A549 (cell line): Measurements from ENCODE around the gene CAPN8. TPM values are rescaled to one million over a fixed set of nuclear protein-coding genes. Genes with fewer than 3 reads are reported as not detected.

Experiments
- ATAC-seq, 2 experiments: fragments of 200-7000 bp in 1 of 2; fragments of >200 bp in 1 of 2; cut with Nextera tagmentation in 1 of 2; cut with Tn5 transposase in 1 of 2; 3 replicates each; pipeline versions ENCODE4 v1.8.0 to v1.9.1; 2018 to 2020; ENCODE audit warnings: mild to moderate bottlenecking in 1 of 2, moderate library complexity in 1 of 2
- CTCF ChIA-PET: fragments of 300-600 bp; sonication (Branson Sonifier 250); formaldehyde crosslinking; extraction: SDS; loops from one replicate; lab custom pipeline; 2021; ENCODE audit warnings: antibody characterized with exemption, inconsistent platforms; lab: Yijun Ruan, JAX
- POLR2A ChIA-PET: fragments of 350-600 bp; formaldehyde crosslinking; extraction: SDS; loops from one replicate; lab custom pipeline; 2021; ENCODE audit warnings: antibody characterized with exemption, inconsistent platforms; lab: Yijun Ruan, JAX
- DNase-seq, 2 experiments: peaks; one replicate each; pipeline versions ENCODE4 v3.0.0 to v3.0.0-alpha.2; 2011 to 2016; ENCODE audit warnings: low read depth in 1 of 2, low spot score in 1 of 2
- FAIRE-seq: peaks from 2 replicates; lab custom pipeline; 2011; peaks lifted over from hg19 to GRCh38; lab: Jason Lieb, UNC
- H3K27ac ChIP-seq, 2 experiments: fragments of >200 bp; sonication (Bioruptor Twin); formaldehyde crosslinking; 3 replicates each; pipeline ENCODE4 v1.5.1; 2016 to 2017
- H3K4me1 ChIP-seq: fragments of >200 bp; sonication (Bioruptor Twin); formaldehyde crosslinking; 3 replicates; pipeline ENCODE4 v1.6.1; 2016
- H3K4me2 ChIP-seq: fragments of >200 bp; sonication (Bioruptor Twin); formaldehyde crosslinking; 3 replicates; pipeline ENCODE4 v1.6.1; 2016
- H3K4me3 ChIP-seq: fragments of >200 bp; sonication (Bioruptor Twin); formaldehyde crosslinking; 3 replicates; pipeline ENCODE4 v1.5.1; 2016
- H3K9me3 ChIP-seq: fragments of >200 bp; sonication (Bioruptor Twin); formaldehyde crosslinking; 3 replicates; pipeline ENCODE4 v1.6.1; 2016
- BHLHE40 ChIP-seq: IDR thresholded peaks from 2 replicates; pipeline ENCODE4 v1.6.1; 2012; ENCODE audit warnings: low read depth, low read length, inconsistent platforms
- CEBPB ChIP-seq, 2 experiments: fragments of >200 bp in 1 of 2; sonication (Bioruptor Twin) in 1 of 2; formaldehyde crosslinking in 1 of 2; IDR thresholded peaks; 2 replicates each; pipeline ENCODE4 v1.6.1; 2012 to 2016
- E2F6 ChIP-seq: IDR thresholded peaks from 2 replicates; pipeline ENCODE4 v1.6.1; 2012; ENCODE audit warnings: low read depth, borderline replicate concordance
- EHMT2 ChIP-seq: fragments of 200-600 bp; sonication (generic); IDR thresholded peaks from 2 replicates; pipeline ENCODE4 v1.6.1; 2016; ENCODE audit warnings: antibody characterized with exemption, low read depth, mild to moderate bottlenecking, moderate library complexity
- EP300 ChIP-seq, 2 experiments: fragments of >200 bp; sonication (Bioruptor Twin); formaldehyde crosslinking; IDR thresholded peaks; 2 replicates in 1 of 2; 3 replicates in 1 of 2; pipeline ENCODE4 v1.6.1; 2016 to 2017
- FOSL2 ChIP-seq, 2 experiments: fragments of 450-650 bp in 1 of 2; fragments of >200 bp in 1 of 2; sonication (Bioruptor Twin) in 1 of 2; formaldehyde crosslinking; IDR thresholded peaks; 2 replicates each; pipeline versions ENCODE4 v1.5.0 to v1.6.1; 2016 to 2020; ENCODE audit warnings: mild to moderate bottlenecking in 1 of 2, moderate library complexity in 1 of 2
- FOXS1 ChIP-seq: fragments of 250-450 bp; sonication (Bioruptor Pico); IDR thresholded peaks from 2 replicates; pipeline ENCODE4 v1.5.0; 2020; ENCODE audit warnings: mild to moderate bottlenecking, moderate library complexity
- HDAC2 ChIP-seq: fragments of 200-600 bp; sonication (generic); IDR thresholded peaks from 2 replicates; pipeline ENCODE4 v1.6.1; 2016
- HEYL ChIP-seq: fragments of 250-450 bp; sonication (Bioruptor Pico); IDR thresholded peaks from 2 replicates; pipeline ENCODE4 v1.8.0; 2021; ENCODE audit warnings: mild to moderate bottlenecking, moderate library complexity
- HMGXB4 ChIP-seq: fragments of 250-450 bp; sonication (Bioruptor Pico); IDR thresholded peaks from 2 replicates; pipeline ENCODE4 v1.5.0; 2021; ENCODE audit warnings: mild to moderate bottlenecking, moderate library complexity, borderline replicate concordance
- HOXB13 ChIP-seq: fragments of 250-450 bp; sonication (Bioruptor Pico); IDR thresholded peaks from 2 replicates; pipeline ENCODE4 v1.5.0; 2020; ENCODE audit warnings: low read depth, mild to moderate bottlenecking, moderate library complexity
- JUN ChIP-seq, 2 experiments: fragments of >200 bp; sonication (Bioruptor Twin); formaldehyde crosslinking; IDR thresholded peaks; 2 replicates in 1 of 2; 3 replicates in 1 of 2; pipeline ENCODE4 v1.6.1; 2016 to 2017
- JUNB ChIP-seq: fragments of >200 bp; sonication (Bioruptor Twin); formaldehyde crosslinking; IDR thresholded peaks from 2 replicates; pipeline ENCODE4 v1.6.1; 2016
- KDM1A ChIP-seq: fragments of 200-600 bp; sonication (generic); IDR thresholded peaks from 2 replicates; pipeline ENCODE4 v1.6.1; 2016; ENCODE audit warnings: low read depth, mild to moderate bottlenecking
- KDM5A ChIP-seq: fragments of 200-600 bp; sonication (generic); IDR thresholded peaks from 2 replicates; pipeline ENCODE4 v1.6.1; 2016; ENCODE audit warnings: antibody characterized with exemption, mild to moderate bottlenecking
- NFE2L2 ChIP-seq: fragments of 150-350 bp; conservative IDR thresholded peaks from 2 replicates; pipeline ENCODE4 v1.6.1; 2014; ENCODE audit warnings: low read length
- NR3C1 ChIP-seq: fragments of >200 bp; sonication (Bioruptor Twin); formaldehyde crosslinking; IDR thresholded peaks from 3 replicates; pipeline ENCODE4 v1.6.1; 2017
- POLR2AphosphoS2 ChIP-seq: conservative IDR thresholded peaks from 2 replicates; pipeline ENCODE4 v1.6.1; 2012; ENCODE audit warnings: low read length, improper control_type of control experiment, inconsistent platforms
- RARB ChIP-seq: fragments of 250-450 bp; sonication (Bioruptor Pico); IDR thresholded peaks from 2 replicates; pipeline ENCODE4 v1.8.0; 2021; ENCODE audit warnings: mild to moderate bottlenecking, moderate library complexity
- REST ChIP-seq: fragments of 200-600 bp; sonication (generic); IDR thresholded peaks from 2 replicates; pipeline ENCODE4 v1.6.1; 2016; ENCODE audit warnings: antibody characterized with exemption, mild to moderate bottlenecking, moderate library complexity
- RFX5 ChIP-seq: fragments of 450-650 bp; IDR thresholded peaks from 2 replicates; pipeline ENCODE4 v1.7.1; 2014; ENCODE audit warnings: antibody characterized with exemption, mild to moderate bottlenecking, moderate library complexity
- TFCP2L1 ChIP-seq: fragments of 250-450 bp; sonication (Bioruptor Pico); IDR thresholded peaks from 2 replicates; pipeline ENCODE4 v1.5.0; 2021; ENCODE audit warnings: mild to moderate bottlenecking
- TP53 ChIP-seq: fragments of 250-450 bp; sonication (Bioruptor Pico); IDR thresholded peaks from 2 replicates; pipeline ENCODE4 v1.5.0; 2021; ENCODE audit warnings: mild to moderate bottlenecking, moderate library complexity
- USF2 ChIP-seq: fragments of 450-650 bp; IDR thresholded peaks from 2 replicates; pipeline ENCODE4 v1.6.1; 2014; ENCODE audit warnings: antibody characterized with exemption
- ZC3H11A ChIP-seq: fragments of 450-650 bp; IDR thresholded peaks from 2 replicates; pipeline ENCODE4 v1.6.1; 2014; ENCODE audit warnings: antibody characterized with exemption, mild to moderate bottlenecking
- ZFP36 ChIP-seq: fragments of 450-650 bp; IDR thresholded peaks from 2 replicates; pipeline ENCODE4 v1.6.1; 2014; ENCODE audit warnings: borderline replicate concordance; ENCODE audit not compliant: partially characterized antibody
- ZNF302 ChIP-seq: fragments of 250-450 bp; sonication (Bioruptor Pico); IDR thresholded peaks from 2 replicates; pipeline ENCODE4 v1.9.0; 2021; ENCODE audit warnings: inconsistent platforms, mild to moderate bottlenecking, moderate library complexity
- WGBS: methylation state at CpG from one replicate; pipeline ENCODE4 v1.1.6; 2017; ENCODE audit errors: missing lambda C conversion rate; 5-methylcytosine and 5-hydroxymethylcytosine counted together
- polyA plus RNA-seq, 4 experiments: library from polyadenylated mRNA; depleted of rRNA in 3 of 4; stranded (reverse); fragments of >200 nt; fragmentation: RNase III in 1 of 4; extraction: RNeasy Plus Mini Kit Qiagen cat#74134 plus additional on column Dnase treatment in 1 of 4; gene quantifications; 2 replicates in 3 of 4; 3 replicates in 1 of 4; pipeline ENCODE4 v1.2.3, GENCODE V29; 2011 to 2017

Gene CAPN8
- polyA plus RNA-seq, 2 of the 4 experiments (the other 2 are of a cell fraction) = 0.39 to 1.5 TPM

- Histone ChIP-seq H3K4me2 (peak overlapping the region; percentile 82), H3K9me3 (no peaks in the 10 kb centered on the region), H3K27ac (peak overlapping the region; percentile 95 to 99), H3K4me3 (peak overlapping the region; percentile 0; the same call in 1 of the 3 replicates), H3K4me1 (peaks cover 83% of the 10 kb centered on the region)
- FAIRE-seq (no peak), ATAC-seq (peak in 1 of 2 experiments; percentile 11; a peak in 3 of 6 replicates), DNase-seq (peak in 1 of 2 experiments; percentile 77)
- peak; percentile 53; the same call in 1 of the 2 replicates for TF ChIP-seq FOSL2 (IDR thresholded peaks at IDR 0.05)
- peak; percentile 89 for TF ChIP-seq FOSL2 (CRISPR knock-in tag; IDR thresholded peaks at IDR 0.05)
- TF ChIP-seq FOXS1 = 0 out of 2 replicates have a peak, but pooled peaks have one; percentile 35
- TF ChIP-seq EHMT2 = no peak
- peak; percentile 40 for TF ChIP-seq JUNB
- POLR2A ChIA-PET = interaction anchor here (1.8 kb wide), 1 partner anchor 9 kb away, joined by 4 read pairs; the partner anchor contains the start of gene CAPN2
- 47% methylated on average over 4 of the region's 4 CpGs for WGBS
- CTCF ChIA-PET = interaction anchor here (1.1 to 5.4 kb wide), 3 partner anchors 46 to 348 kb away, joined by 4 to 122 read pairs (median 5); no protein-coding TSS in a partner anchor
These were observed 37.5 kb upstream of the CAPN8 start for GRCh38 chr1:223702735-223703667.

GRCh38 chr1:223700942-223701637 is 35.6 kb upstream of the CAPN8 start:
- Histone ChIP-seq H3K27ac (peak overlapping the region; percentile 95 to 99), H3K9me3 (no peaks in the 10 kb centered on the region), H3K4me3 (no peak overlapping the region; the same call in 2 of the 3 replicates), H3K4me1 (peaks cover 72% of the 10 kb centered on the region), H3K4me2 (peak overlapping the region; percentile 82)
- CTCF ChIA-PET = interaction anchor here (0.6 to 5.4 kb wide), 9 partner anchors 10 to 567 kb away, joined by 3 to 122 read pairs (median 5); partner anchors contain the start of genes CAPN2 and TP53BP2
- FAIRE-seq = peak; percentile 46
- POLR2A ChIA-PET = interaction anchor here (0.6 to 1.6 kb wide), 12 partner anchors 11 to 855 kb away, joined by 3 to 25 read pairs (median 5); partner anchors contain the start of genes CAPN2, FBXO28 and TP53BP2
- peak; percentile 90 to 96 for DNase-seq
- peak; percentile 84 to 88 for ATAC-seq
- WGBS = 2% methylated on average over 6 of the region's 8 CpGs
- TF ChIP-seq USF2 (no peak), KDM5A (no peak), ZNF302 (CRISPR knock-in tag) (no peak), BHLHE40 (no peak), JUN (IDR thresholded peaks at IDR 0.05) (peak; percentile 83 to 84), ZC3H11A (no peak), HEYL (CRISPR knock-in tag) (no peak), KDM1A (no peak), POLR2AphosphoS2 (no peak), NFE2L2 (peak; percentile 96), TFCP2L1 (CRISPR knock-in tag) (no peak), ZFP36 (peak; percentile 58), E2F6 (peak; percentile 55; the same call in 1 of the 2 replicates), HDAC2 (no peak), HMGXB4 (CRISPR knock-in tag) (no peak), RARB (CRISPR knock-in tag) (peak; percentile 85), HOXB13 (no peak), TP53 (CRISPR knock-in tag) (no peak), EP300 (IDR thresholded peaks at IDR 0.05) (peak; percentile 37 to 75; a peak in 3 of 5 replicates), CEBPB (IDR thresholded peaks at IDR 0.05) (peak in 1 of 2 experiments; percentile 42; a peak in 1 of 4 replicates), RFX5 (no peak), NR3C1 (no peak), REST (no peak), FOXS1 (0 out of 2 replicates have a peak, but pooled peaks have one; percentile 51)
